GM18858 (cell line): Measurements from ENCODE around the gene AP4S1.
"Not testable (repeated sequence)": the region's sequence is repeated elsewhere in the genome, so short reads cannot be mapped to it uniquely, and the experiment has no call there.

Source experiments
- ATAC-seq: cut with Tn5 transposase; IDR thresholded peaks from one replicate; pipeline ENCODE4 v1.9.1; 2021; ENCODE audit not compliant: unreplicated experiment

AP4S1 gene

GRCh38 chr14:31004007-31004406 lies 21.4 kb upstream of the AP4S1 start:
- ATAC-seq, result not testable (repeated sequence)

- ATAC-seq, result no peak
Measured at GRCh38 chr14:31006703-31007102, 18.7 kb upstream of the AP4S1 start.

- no peak for ATAC-seq
Measured at GRCh38 chr14:31009836-31010574, 15.4 kb upstream of the AP4S1 start.

- ATAC-seq, result no peak
Measured at GRCh38 chr14:31010935-31011334, 14.5 kb upstream of the AP4S1 start.

GRCh38 chr14:31013841-31014240 lies 11.6 kb upstream of the AP4S1 start:
- ATAC-seq, result no peak

GRCh38 chr14:31018057-31018645 lies 7.3 kb upstream of the AP4S1 start:
- ATAC-seq, result no peak

GRCh38 chr14:31020834-31021575 lies 4.4 kb upstream of the AP4S1 start:
- ATAC-seq, result no peak

GRCh38 chr14:31021576-31021949 lies 3.9 kb upstream of the AP4S1 start:
- ATAC-seq, result no peak

GRCh38 chr14:31022386-31022785 lies 3.1 kb upstream of the AP4S1 start:
- no peak for ATAC-seq

GRCh38 chr14:31024010-31024480 lies 1.4 kb upstream of the AP4S1 start:
- no peak for ATAC-seq

- no peak for ATAC-seq
Measured at GRCh38 chr14:31024577-31025366, 677 bp upstream of the AP4S1 start.

- ATAC-seq, result no peak
Measured at GRCh38 chr14:31026077-31026449, 614 bp downstream of the AP4S1 start, which contains the start of gene STRN3. TSS of gene STRN3 (minus strand) at chr14:31026379. CDS start at chr14:31026185, 194 bp downstream.

- ATAC-seq, result peak; percentile 79
Measured at GRCh38 chr14:31026450-31027235, 1.2 kb downstream of the AP4S1 start.

- ATAC-seq, result no peak
Measured at GRCh38 chr14:31027847-31028246, 2.4 kb downstream of the AP4S1 start.

- ATAC-seq, result no peak
Measured at GRCh38 chr14:31029016-31029970, 3.8 kb downstream of the AP4S1 start.

GRCh38 chr14:31030469-31030868 lies 5.0 kb downstream of the AP4S1 start:
- no peak for ATAC-seq

GRCh38 chr14:31036552-31036951 lies 11.1 kb downstream of the AP4S1 start:
- no peak for ATAC-seq

- no peak for ATAC-seq
Measured at GRCh38 chr14:31037709-31038221, 12.3 kb downstream of the AP4S1 start.
